GM12874 (cell line): ENCODE data around the gene DNAAF8.

Experiments used
- CTCF ChIP-seq: IDR thresholded peaks from 2 replicates; pipeline ENCODE4 v1.5.1; 2011; ENCODE audit warnings: low read depth, mild to moderate bottlenecking, control low read depth, low read length, moderate library complexity; ENCODE audit not compliant: insufficient read depth

Gene DNAAF8

GRCh38 chr16:4703906-4704305 lies 30.4 kb upstream of the DNAAF8 start:
- no peak for TF ChIP-seq CTCF

- no peak for TF ChIP-seq CTCF
Measured at GRCh38 chr16:4704491-4704890, 29.8 kb upstream of the DNAAF8 start.

- TF ChIP-seq CTCF, result no peak
Measured at GRCh38 chr16:4704913-4705312, 29.4 kb upstream of the DNAAF8 start.

GRCh38 chr16:4706871-4707270 lies 27.5 kb upstream of the DNAAF8 start:
- no peak for TF ChIP-seq CTCF

- no peak for TF ChIP-seq CTCF
Measured at GRCh38 chr16:4709481-4709880, 24.9 kb upstream of the DNAAF8 start.

- no peak for TF ChIP-seq CTCF
Measured at GRCh38 chr16:4713663-4714501, 20.5 kb upstream of the DNAAF8 start.

- TF ChIP-seq CTCF, result no peak
Measured at GRCh38 chr16:4714996-4715395, 19.3 kb upstream of the DNAAF8 start.
